ENCODE results near the gene CCP110. TPM values are rescaled to one million over a fixed set of nuclear protein-coding genes. Genes with fewer than 3 reads are reported as not detected.
"Not testable (repeated sequence)": the region's sequence is repeated elsewhere in the genome, so short reads cannot be mapped to it uniquely, and the experiment has no call there.

Gene CCP110
- total RNA-seq, 1 experiment from 2014 or later = 6.4 TPM

DNA sequence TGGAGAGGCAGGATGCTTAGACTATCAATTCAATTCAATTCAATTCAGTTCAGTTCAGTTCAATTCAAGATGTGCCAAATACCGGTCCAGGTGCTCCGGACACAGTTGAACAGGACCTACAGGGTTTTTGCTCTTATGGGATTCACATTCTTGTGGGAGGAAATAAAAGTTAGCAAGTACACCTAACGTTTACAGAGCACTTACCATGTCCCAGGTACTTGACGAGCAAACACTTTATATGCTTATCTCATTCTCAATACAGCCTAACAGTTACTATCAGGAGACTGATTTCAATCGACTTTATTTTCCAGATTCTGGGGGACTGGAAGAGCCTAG is 1.4 kb upstream of the CCP110 start:
- Histone ChIP-seq H3K4me3 (ENCODE audit: insufficient read depth, low read depth, low read length) (no peak overlapping the region; the same call in 1 of the 2 replicates), H3K27me3 (ENCODE audit: control insufficient read depth, insufficient read depth, low read length) (no peaks in the 10 kb centered on the region), H3K36me3 (replicated peaks; ENCODE audit: control insufficient read depth, insufficient read depth, low read length) (no peaks in the 10 kb centered on the region; the same call in none of the 2 replicates)
- DNase-seq = no peak

DNA sequence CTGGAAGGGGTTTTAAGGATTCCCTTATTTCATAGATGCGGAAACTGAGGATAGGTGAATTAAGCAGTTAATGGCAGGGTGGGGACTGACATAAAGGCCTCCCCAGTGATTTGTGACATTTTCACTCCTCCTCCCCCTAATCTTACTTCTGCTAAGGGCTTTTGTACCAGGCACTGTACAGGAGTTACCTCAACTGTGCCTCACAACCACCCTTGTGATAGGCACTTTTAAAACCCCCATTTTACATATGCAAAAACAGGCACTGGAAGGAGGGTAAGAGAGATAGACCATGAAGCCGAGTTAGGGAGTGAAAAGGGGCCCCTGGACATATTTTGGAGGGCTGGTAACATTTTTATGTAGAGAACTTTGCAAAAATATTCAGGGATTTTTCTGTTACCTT is 982 bp upstream of the CCP110 start:
- no peaks in the 10 kb centered on the region for H3K27me3 ChIP-seq (ENCODE audit: control insufficient read depth, insufficient read depth, low read length)
- no peak overlapping the region for H3K4me3 ChIP-seq (ENCODE audit: insufficient read depth, low read depth, low read length)
- no peak for DNase-seq

DNA sequence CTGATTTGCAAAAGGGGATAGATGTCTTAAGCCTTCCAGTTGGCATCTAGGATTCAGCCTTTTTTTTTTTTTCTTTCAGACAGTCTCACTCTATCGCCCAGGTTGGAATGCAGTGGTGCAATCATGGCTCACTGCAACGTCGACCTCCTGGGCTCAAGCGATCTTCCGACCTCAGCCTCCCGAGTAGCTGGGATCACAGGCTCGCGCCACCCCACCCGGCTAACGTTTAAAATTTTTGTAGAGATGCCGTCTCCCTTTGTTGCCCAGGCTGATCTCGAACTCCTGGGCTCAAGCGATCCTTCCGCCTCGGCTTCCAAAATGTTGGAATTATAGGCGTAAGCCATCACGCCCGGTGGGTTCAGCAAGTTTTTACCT is 571 bp upstream of the CCP110 start:
- H3K4me3 ChIP-seq (ENCODE audit: insufficient read depth, low read depth, low read length) = no peak overlapping the region
- H3K36me3 ChIP-seq (replicated peaks; ENCODE audit: control insufficient read depth, insufficient read depth, low read length) = no peaks in the 10 kb centered on the region; the same call in none of the 2 replicates
- no peaks in the 10 kb centered on the region for H3K27me3 ChIP-seq (ENCODE audit: control insufficient read depth, insufficient read depth, low read length)
- DNase-seq = no peak

More for the DNA sequence above, 982 bp upstream of the CCP110 start:
- no peaks in the 10 kb centered on the region; the same call in none of the 2 replicates for H3K36me3 ChIP-seq (replicated peaks; ENCODE audit: control insufficient read depth, insufficient read depth, low read length)

DNA sequence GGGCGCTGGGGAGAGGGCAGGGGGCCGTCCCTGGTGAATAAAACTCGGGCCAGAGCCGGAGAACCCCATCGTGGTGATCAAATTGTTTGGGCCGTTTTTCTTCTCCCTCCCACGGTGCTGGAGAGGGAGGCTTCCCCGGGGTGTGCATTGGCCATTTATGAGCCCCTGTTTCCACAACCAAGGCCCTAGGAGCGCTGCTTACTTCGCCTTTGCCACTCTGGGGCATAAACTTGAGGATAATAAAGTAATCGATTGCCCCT is 544 bp downstream of the CCP110 start:
- H3K36me3 ChIP-seq (replicated peaks; ENCODE audit: control insufficient read depth, insufficient read depth, low read length) = peaks cover 2% of the 10 kb centered on the region
- peak overlapping the region; percentile 79 for H3K4me3 ChIP-seq (ENCODE audit: insufficient read depth, low read depth, low read length)
- DNase-seq = no peak
- H3K27me3 ChIP-seq (ENCODE audit: control insufficient read depth, insufficient read depth, low read length) = no peaks in the 10 kb centered on the region

DNA sequence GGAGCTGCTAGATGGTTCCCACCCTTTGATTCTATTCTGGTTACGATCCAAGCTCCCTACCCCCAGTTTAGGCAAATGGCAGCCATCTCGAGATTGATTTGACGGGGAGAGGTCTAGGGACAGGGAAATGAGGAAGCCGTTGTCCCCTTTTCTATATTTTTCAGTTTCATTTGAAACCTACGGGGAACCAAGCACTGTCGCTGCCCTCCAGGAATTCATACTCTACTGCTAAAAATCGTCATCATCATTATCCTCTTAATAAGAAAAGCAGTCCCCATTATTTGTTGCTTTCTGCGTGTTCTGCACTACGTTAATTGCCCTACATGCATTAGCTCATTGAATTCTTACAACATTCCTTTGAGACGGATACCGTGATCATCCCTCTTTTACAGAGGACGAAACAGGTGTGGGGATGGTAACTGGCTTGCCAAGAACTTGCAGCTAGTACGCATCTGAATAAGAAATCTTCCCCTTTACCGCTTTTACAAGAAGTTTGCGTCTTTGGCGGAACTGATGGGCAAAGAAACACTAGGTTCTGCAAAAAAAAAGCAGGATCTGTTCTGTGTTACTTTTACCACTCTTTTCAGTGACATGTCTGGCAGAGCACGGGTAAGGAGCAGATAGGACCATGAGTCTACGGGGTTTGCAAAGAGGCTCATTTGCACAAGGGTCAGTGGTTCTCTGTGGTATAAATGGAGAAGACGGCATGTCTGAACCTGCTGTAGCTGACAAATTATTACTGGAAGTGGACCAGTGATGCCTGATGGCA is 1.1 kb downstream of the CCP110 start:
- Histone ChIP-seq H3K27me3 (ENCODE audit: control insufficient read depth, insufficient read depth, low read length) (no peaks in the 10 kb centered on the region), H3K36me3 (replicated peaks; ENCODE audit: control insufficient read depth, insufficient read depth, low read length) (peaks cover 2% of the 10 kb centered on the region), H3K4me3 (ENCODE audit: insufficient read depth, low read depth, low read length) (peak overlapping the region; percentile 79)
- DNase-seq = peak; percentile 30

DNA sequence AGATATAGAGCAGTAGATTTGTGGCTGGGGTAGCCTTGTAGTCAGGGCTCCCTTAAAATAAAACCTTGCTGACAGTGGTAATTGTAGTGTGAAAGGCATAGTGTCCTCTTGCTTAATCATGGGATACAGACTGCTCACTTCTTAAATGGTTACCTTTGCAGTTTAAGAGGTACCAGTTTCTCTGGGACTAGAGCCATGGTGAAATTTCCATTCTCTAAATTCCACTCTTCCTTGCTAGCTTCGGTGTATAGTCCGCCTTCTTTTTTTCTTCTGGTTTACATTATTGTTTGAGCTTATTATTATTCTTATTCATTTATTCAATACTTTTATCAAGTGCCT is 1.6 kb downstream of the CCP110 start:
- Histone ChIP-seq H3K27me3 (ENCODE audit: control insufficient read depth, insufficient read depth, low read length) (no peaks in the 10 kb centered on the region), H3K4me3 (ENCODE audit: insufficient read depth, low read depth, low read length) (peak overlapping the region; percentile 79), H3K36me3 (replicated peaks; ENCODE audit: control insufficient read depth, insufficient read depth, low read length) (peaks cover 2% of the 10 kb centered on the region)
- DNase-seq = no peak

DNA sequence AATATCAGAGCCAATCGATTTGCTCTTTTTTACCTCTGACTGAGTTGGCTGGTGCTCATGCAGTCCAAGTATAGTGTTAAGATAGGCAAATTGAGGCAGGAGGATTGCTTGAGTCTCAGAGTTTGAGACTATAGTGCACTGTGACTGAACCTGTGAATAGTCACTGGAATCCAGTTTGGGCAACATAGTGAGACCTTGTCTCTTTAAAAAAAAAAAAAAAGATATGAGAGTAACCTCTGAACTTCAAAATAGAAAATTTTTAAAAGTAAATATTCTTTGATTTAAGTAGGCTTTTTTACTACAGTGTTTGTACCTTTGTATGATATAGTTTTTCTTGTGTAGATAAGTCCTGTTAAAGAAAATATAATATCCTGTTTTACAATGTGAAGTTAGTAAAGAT is 3.4 kb downstream of the CCP110 start:
- Histone ChIP-seq H3K36me3 (replicated peaks; ENCODE audit: control insufficient read depth, insufficient read depth, low read length) (peaks cover 2% of the 10 kb centered on the region), H3K27me3 (ENCODE audit: control insufficient read depth, insufficient read depth, low read length) (no peaks in the 10 kb centered on the region), H3K4me3 (ENCODE audit: insufficient read depth, low read depth, low read length) (no peak overlapping the region)
- no peak for DNase-seq

DNA sequence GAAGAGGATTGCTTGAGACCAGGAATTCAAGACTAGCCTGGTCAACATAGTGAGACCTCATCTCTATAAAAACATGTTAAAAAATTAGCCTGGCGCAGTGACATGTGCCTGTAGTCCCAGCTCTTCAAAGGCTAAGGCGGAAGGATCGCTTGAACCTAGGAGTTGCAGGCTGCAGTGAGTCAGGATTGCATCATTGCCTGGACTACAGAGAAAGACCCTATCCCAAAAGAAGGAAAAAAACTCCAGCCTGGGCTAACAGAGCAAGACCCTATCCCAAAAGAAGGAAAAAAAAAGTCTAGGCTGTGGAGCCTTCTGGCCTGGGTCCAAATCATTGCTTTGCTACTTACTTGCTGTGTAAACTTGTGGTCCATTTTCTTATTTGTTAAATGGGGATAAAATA is 4.9 kb downstream of the CCP110 start:
- Histone ChIP-seq H3K4me3 (ENCODE audit: insufficient read depth, low read depth, low read length) (no peak overlapping the region), H3K27me3 (ENCODE audit: control insufficient read depth, insufficient read depth, low read length) (no peaks in the 10 kb centered on the region), H3K36me3 (replicated peaks; ENCODE audit: control insufficient read depth, insufficient read depth, low read length) (peaks cover 2% of the 10 kb centered on the region)
- DNase-seq = no peak

DNA sequence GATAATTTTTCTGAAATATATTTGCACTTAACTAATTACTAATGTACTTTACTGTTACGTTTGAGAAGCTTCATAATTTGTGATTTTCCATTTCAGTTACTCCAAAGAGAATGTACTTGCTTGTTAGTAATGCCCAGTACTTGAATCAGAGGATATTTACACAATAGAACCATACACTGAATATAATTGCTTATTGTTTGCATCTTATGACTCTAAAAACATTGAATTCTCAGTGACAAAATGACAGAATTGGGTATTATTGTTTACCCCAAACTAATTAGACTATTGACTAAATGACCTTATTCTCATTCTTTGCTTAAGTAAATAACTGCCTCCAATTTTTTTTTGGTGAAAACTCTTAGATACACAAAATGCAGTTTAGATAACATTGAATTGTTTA is 8.9 kb downstream of the CCP110 start:
- H3K4me3 ChIP-seq (ENCODE audit: insufficient read depth, low read depth, low read length) = no peak overlapping the region
- H3K27me3 ChIP-seq (ENCODE audit: control insufficient read depth, insufficient read depth, low read length) = no peaks in the 10 kb centered on the region
- peaks cover 3% of the 10 kb centered on the region for H3K36me3 ChIP-seq (replicated peaks; ENCODE audit: control insufficient read depth, insufficient read depth, low read length)
- no peak for DNase-seq

DNA sequence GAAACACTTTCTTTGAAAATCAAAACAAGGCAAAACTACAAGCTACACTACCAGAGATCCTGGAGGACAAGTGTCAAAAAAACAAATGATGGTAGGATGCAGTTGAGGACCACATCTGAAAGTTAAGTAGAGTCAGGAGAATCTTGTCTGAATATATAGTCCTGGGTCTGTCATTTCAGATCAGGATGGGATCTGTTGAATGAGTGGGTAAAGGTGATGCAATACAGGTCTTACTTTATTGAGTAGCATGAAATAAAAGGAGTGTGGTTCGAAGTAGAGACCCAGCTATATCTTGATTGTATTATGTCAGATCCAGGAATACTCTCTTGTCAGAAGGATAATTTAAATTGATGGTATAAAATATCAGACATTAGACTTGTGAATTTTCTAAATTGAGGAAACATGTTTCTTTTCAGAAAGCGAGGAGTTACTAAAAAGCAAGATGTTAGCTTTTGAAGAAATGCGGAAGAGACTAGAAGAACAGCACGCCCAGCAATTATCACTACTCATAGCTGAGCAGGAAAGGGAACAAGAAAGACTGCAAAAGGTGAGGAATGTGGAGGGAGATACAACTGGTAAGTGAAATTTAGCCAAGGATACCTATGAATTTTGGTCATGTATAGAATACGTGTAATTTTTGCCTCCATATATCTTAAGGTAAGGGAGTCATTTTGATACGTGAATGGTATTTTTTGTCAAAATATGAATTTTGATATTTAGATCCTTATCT is 16.7 kb downstream of the CCP110 start:
- DNase-seq = no peak
- Histone ChIP-seq H3K27me3 (ENCODE audit: control insufficient read depth, insufficient read depth, low read length) (no peaks in the 10 kb centered on the region), H3K4me3 (ENCODE audit: insufficient read depth, low read depth, low read length) (no peak overlapping the region), H3K36me3 (replicated peaks; ENCODE audit: control insufficient read depth, insufficient read depth, low read length) (peaks cover 3% of the 10 kb centered on the region)

DNA sequence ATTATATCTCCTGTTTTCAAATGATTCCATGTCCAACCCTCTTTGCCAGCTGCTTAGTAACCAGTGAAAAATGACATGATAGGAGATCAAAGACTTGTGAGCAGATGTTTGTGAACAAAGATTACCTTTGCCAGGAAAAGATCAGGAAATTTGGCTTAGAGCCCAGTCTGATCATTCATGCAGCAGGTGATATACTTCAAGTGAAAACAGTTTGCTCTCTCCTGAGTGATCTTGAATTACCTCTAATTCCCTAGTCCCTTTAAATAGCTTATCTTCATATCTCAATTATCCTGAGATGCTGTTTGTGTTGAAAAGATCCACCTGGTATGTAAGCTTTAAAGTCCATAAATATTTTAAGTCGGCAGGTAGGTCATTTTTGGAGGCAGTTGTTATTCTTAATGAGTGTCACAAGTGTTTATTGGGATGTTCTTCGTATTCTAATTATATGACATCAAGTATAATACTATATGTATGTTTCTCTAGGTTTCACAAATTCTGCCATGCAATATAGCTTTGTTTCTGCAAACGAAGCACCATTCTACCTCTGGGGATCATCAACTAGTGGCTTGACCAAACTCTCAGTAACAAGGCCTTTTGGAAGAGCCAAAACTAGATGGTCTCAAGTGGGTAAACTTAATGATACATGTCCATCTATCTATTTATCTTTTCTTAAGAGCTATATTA is 18.5 kb downstream of the CCP110 start:
- H3K27me3 ChIP-seq (ENCODE audit: control insufficient read depth, insufficient read depth, low read length) = no peaks in the 10 kb centered on the region
- DNase-seq = no peak
- no peak overlapping the region for H3K4me3 ChIP-seq (ENCODE audit: insufficient read depth, low read depth, low read length)
- peaks cover 4% of the 10 kb centered on the region for H3K36me3 ChIP-seq (replicated peaks; ENCODE audit: control insufficient read depth, insufficient read depth, low read length)

DNA sequence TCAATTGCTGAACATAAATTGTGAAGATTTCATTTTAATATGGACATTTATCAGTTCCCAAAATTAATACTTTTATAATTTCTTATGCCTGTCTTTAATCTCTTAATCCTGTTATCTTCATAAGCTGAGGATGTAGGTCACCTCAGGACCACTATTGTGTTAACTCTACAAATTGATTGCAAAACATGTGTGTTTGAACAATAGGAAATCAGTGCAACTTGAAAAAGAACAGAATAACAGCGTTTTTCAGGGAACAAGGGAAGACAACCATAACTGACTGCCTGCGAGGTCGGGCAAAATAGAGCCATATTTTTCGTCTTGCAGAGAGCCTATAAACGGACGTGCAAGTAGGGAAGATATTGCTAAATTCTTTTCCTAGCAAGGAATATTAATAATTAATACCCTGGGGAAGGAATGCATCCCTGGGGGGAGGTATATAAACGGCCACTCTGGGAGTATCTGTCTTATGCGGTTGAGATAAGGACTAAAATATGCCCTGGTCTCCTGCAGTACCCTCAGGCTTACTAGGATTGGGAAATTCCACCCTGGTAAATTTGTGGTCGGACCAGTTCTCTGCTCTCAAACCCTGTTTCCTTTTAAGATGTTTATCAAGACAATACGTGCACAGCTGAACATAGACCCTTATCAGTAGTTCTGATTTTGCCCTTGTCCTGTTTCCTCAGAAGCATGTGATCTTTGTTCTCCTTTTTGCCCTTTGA is 19.7 kb downstream of the CCP110 start:
- H3K27me3 ChIP-seq (ENCODE audit: control insufficient read depth, insufficient read depth, low read length); H3K4me3 ChIP-seq (ENCODE audit: insufficient read depth, low read depth, low read length); H3K36me3 ChIP-seq (replicated peaks; ENCODE audit: control insufficient read depth, insufficient read depth, low read length); DNase-seq: not testable (repeated sequence)

DNA sequence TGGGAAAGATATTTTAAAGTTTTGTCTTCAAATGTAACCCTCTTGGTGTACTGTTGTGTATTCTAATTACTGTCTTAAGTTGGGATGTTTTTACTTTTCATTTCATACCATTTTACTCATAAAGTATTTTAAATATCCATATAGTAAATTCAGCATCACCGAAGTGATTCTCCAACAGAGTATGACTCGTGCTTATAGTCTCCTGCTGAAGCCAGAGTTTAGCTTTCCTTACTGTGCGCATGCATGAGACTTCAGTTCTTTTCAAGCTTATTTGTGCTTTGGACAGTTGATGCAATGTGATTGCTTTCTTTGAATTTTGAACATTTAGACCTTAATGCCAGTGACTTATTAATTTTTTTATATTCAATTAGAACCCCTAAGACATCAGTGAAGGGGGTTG is 24.4 kb downstream of the CCP110 start:
- no peak overlapping the region for H3K4me3 ChIP-seq (ENCODE audit: insufficient read depth, low read depth, low read length)
- H3K27me3 ChIP-seq (ENCODE audit: control insufficient read depth, insufficient read depth, low read length) = no peaks in the 10 kb centered on the region
- no peak for DNase-seq
- H3K36me3 ChIP-seq (replicated peaks; ENCODE audit: control insufficient read depth, insufficient read depth, low read length) = peaks cover 2% of the 10 kb centered on the region; the same call in 1 of the 2 replicates

DNA sequence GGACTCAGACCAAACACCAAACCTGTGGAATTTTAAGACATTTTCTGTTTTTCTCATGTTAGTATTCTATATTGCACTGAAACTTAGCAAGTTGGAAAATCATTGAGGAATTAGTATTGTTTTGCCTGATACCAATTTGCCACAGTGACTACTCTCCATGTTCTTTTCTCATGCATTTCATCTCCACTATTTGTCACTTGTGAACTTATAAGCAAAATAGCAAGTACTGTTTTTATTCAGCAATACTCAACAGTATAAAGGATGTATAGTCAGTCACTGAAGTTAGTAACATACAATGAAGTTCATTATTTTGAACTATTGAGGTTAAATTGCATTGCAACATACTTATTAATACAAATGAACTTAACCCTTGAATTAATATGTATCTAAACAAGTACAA is 25.9 kb downstream of the CCP110 start:
- H3K36me3 ChIP-seq (replicated peaks; ENCODE audit: control insufficient read depth, insufficient read depth, low read length) = peaks cover 2% of the 10 kb centered on the region; the same call in 1 of the 2 replicates
- no peaks in the 10 kb centered on the region for H3K27me3 ChIP-seq (ENCODE audit: control insufficient read depth, insufficient read depth, low read length)
- no peak overlapping the region for H3K4me3 ChIP-seq (ENCODE audit: insufficient read depth, low read depth, low read length)
- DNase-seq = no peak

Data from H7 (cell line).